GM18868 (cell line): Measurements from ENCODE around the gene RPS23.
A peak's percentile ranks its signal among the peaks of the same experiment; 100 is the strongest.

Experiments used
- ATAC-seq: cut with Tn5 transposase; IDR thresholded peaks from one replicate; pipeline ENCODE4 v1.9.1; 2021; ENCODE audit warnings: mild to moderate bottlenecking, moderate library complexity; ENCODE audit not compliant: unreplicated experiment

RPS23 gene

GRCh38 chr5:82246960-82247574 lies 31.1 kb downstream of the RPS23 start:
- ATAC-seq: no peak

- no peak for ATAC-seq
Measured at GRCh38 chr5:82244854-82245635, 33.1 kb downstream of the RPS23 start.

- ATAC-seq: no peak
Measured at GRCh38 chr5:82244151-82244550, 34.0 kb downstream of the RPS23 start.

- ATAC-seq: no peak
Measured at GRCh38 chr5:82234885-82235284, 43.3 kb downstream of the RPS23 start.

- ATAC-seq: peak; percentile 86
Measured at GRCh38 chr5:82225525-82226172, 52.5 kb downstream of the RPS23 start.
